GM21529 (cell line): ENCODE measurements around the gene MYH1.
"Not testable (repeated sequence)": the region's sequence is repeated elsewhere in the genome, so short reads cannot be mapped to it uniquely, and the experiment has no call there.

ENCODE experiments used
- ATAC-seq: cut with Tn5 transposase; IDR thresholded peaks from one replicate; pipeline ENCODE4 v1.9.1; 2021; ENCODE audit not compliant: unreplicated experiment

Gene MYH1

DNA sequence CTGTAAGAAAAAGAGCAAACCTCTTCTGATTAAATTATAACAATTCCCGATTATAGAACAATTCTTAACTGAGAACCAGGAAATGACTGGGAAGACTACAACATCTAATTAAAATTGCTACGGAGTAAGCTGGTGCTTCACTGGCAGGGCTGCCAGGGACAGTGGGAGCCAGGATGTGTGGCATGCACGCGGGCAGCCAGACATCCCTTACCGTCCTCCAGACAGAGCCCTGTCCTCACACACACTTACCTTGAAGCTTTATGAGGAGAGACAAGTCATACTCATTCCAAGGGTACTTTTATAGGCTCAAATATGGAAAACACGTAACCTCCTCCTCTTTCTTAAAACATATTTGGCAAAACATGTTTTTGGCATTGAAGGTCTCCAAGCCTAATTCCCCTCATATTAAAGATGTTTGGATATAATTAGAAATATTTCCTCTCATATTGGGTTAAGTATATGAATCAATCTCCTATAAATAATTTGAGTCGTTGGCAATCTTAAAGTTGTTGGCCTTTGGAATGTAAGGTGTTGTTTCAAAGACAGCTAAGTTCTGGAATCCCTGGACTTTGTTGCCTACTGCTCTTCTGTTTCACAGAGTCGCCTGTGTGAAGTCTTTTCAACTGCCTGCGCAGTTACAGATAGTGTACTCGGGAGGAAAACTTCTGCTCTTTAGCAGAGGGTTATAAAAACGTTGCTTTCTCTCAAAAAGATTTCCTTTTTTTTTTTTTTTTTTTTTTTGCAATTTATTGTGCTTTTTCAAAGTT lies at the start of gene MYH1:
Gene MYH1, minus strand, starts transcription at position 272 of the 767 bp plus-strand sequence. CDS start 1,900 bp downstream, outside the sequence.
- no peak for ATAC-seq

DNA sequence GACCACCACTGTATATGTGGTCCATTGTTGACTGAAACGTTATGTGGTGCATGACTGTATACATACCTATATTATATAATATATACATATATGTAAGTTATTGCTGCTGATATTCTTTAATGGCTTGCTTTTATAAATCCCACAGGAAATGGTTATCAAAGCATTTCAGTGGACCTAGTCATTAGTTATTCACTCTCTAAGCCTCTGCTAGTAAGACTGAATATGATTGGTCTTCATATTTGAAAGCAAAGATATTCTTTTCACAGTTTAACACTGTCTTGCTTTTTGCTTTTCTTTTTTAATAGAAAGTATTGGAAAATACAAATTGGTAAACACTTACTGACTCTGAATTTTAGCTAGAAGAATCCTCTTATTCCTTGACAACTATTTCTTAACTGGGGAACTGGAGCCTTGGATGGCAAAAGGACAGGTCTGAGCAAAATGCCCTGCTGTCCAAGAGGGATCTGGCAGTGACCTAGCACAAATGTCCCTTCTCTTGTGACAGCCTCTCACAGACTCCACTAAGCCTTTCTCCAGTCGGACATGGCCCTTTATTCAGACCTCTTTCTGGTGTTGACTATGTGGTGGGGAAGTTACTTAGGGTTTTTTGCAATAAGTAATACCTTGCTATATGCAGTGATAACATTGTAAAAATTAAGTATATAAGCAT lies 45.8 kb upstream of the MYH1 start:
- ATAC-seq, result no peak

DNA sequence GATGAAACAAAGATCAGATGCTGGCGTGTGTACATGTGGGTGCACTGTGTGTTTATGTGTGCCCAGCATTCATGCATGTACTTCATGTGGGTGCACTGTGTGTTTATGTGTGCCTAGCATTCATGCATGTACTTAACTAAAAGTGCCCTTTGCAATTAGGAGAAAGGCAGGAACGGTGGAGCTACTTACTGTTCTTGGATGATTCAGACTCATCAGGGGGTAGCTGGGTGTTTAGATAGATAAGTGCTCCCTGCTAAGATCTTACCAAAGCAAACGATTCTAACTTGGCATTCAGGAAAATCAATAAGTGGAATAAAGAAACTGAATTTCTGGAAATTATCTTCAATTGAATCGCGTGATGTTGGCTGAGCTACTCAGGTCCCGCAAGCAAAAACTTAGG lies 39.7 kb upstream of the MYH1 start:
- no peak for ATAC-seq

DNA sequence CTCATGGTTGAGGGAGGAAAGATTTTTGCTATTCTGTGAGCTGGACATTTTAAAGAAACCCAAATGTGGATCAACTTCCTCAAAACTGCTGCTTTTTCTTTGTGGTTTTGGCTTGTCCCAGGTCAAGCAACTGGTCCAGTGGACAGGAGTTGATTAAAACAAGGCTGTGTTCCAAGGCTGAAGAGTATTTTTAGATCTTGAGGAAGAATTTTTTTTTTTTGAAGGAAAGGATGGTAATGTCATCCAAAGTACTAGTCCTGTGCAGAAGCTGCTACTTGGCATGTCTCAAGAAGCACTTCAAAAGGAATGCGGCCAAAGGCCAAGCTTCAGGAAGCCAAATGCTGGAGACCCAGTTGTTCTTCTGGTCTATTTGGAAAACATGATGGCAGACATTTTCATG lies 39.1 kb upstream of the MYH1 start:
- ATAC-seq, result no peak

DNA sequence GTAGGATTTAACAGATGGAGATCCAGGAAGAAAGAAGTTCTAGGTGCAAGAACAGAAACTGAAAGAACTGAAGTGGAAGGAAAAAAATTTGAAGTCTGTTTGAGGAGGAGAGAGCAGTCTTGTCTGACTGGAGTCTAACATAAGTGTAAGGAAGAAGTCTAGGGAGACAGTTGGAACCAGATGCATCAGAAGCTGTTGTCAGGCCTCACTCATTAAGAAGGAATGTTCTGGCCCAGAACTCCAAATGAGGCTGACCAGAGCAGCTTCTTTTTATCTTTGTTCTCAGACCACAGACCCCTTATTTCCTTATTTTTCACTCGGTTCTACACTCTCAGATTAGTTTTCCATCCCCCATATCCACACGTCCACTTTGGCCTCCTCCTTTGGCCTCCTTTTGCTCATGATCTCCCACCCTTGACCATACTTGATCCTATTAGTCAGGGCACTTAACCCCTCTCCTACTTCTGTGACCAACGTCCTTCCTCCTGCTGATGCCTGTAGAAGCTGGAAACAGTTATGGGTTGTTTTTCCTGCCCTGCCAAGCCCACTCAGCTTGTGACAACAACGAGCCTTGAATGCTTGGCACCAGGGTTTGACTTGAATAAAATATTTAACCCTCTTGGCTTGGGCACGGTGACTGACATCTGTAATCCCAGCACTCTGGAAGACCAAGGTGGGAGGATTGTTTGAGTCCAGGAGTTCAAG lies 38.1 kb upstream of the MYH1 start:
- no peak for ATAC-seq

DNA sequence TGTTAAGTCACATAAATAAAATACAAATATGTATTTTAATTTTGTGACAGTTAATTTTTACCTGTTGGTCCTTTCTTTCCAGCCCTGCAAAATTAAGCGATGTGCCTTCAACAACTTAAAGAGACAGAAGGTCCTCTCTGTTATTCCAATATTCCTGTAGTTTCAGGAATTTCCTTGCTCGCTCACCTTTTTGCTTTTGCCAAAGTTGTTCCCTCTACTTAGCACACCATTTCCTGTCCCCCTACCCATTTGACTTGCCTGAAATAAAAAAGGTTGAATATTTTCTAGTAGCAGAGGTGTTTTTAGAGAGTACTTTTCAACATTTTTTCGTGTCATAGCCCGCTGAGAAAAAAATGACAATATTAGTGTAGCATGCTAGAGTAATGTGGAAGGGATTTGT lies 31.7 kb upstream of the MYH1 start:
- ATAC-seq, result no peak

DNA sequence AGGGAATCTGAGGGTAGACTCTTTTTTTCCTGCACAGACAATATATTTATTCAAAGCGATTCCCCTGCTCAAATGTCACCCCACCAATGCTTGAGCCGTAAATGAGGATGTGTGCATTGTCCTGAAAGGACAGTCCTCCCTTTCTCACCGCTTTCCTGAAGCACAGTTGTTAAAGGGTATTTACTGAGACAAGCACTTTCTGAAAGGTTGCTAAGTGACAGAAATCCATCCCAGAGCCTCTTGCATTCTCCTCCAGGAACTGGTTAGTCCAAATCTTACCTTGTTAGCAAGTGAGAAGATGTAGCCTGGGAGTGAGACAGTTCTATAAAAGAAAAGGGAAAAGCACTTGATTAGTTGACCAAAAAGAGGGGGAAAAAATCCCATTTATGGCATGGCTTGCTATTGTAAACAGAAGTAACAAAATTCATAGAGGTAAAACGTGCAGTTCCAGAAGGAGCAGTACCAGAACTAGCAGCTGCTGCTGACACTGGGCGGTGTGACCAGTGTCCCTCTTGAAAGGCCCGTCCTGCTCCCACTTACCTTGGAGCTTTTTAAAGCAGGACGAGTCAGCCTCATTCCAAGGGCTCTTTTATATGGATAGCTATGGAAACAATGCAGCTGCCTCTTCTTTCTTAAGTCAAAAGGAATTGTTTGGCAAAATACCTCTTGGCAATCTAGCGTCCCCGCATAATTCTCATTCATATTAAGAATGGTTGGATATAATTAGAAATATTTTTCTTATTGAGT lies 30.9 kb upstream of the MYH1 start, which contains the start of gene MYH2:
Gene MYH2, minus strand, starts transcription at position 563 of the 747 bp plus-strand sequence. CDS start 1,738 bp downstream, outside the sequence.
- no peak for ATAC-seq

DNA sequence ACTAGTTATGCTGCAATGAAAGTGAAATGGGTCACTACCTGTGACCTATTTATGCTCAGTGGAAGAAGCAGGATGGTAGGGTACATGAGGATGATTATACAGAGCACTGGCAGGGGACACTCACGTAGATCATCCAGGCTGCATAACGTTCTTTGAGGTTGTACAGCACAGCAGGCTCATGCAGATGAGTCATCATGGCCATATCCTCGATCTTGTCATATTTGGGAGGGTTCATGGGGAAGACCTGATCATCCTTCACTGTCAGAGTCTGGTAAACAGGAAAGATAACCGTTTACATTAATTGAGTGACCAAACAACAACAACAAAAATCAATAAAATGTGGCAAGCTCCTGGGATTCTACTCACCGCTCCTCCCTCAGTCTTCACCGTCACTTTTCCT lies 29.0 kb upstream of the MYH1 start:
- ATAC-seq, result no peak

DNA sequence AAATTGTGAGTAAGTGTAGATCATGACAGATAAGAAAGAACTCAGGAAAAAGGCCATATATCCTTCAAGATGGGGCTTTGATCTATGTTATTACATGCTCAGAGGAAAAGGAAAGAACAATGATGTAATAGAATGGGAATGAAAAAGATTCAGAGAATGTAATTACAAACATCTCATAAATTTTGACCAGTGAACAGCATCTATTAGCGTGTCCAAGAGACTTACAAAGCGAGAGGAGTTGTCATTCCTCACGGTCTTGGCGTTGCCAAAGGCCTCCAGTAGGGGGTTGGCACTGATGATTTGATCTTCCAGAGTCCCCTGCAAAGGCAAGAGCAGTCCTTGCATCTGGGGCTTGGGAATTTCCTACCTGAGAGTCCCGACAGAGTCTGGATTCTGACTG lies 25.1 kb upstream of the MYH1 start:
- not testable (repeated sequence) for ATAC-seq

DNA sequence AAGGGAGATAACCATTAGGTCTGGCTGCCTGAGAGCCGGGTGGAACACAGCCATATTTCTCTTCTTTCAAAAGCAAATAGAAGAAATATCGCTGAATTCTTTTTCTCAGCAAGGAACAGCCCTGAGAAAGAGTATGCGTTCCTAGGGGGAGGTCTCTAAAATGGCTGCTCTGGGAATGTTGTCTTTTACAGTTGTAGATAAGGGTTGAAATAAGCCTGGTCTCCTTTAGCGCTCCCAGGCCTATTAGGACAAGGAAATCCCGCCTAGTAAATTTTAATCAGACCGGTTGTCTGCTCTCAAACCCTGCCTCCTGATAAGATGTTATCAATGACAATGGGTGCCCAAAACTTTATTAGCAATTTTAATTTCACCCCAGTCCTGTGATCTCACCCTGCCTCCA lies 22.8 kb upstream of the MYH1 start:
- not testable (repeated sequence) for ATAC-seq

DNA sequence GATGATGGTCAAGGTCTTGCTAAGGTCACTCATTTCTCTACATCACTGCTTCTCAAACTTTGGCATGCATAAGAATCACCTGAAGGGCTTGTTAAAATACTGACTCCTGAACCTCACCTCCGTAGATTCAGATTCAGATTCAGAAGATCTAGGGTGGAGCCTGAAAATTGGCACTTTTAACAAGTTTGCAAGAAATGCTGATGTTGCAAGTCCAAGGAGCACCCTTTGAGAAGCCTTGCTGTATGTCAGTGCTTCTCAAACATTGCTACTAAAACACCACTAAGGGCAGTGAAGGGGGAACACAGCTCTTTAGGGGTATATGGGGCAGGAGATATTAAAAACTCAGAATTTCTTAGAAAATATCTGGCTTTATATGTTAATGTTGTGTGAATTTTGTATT lies 13.7 kb upstream of the MYH1 start:
- ATAC-seq, result no peak

DNA sequence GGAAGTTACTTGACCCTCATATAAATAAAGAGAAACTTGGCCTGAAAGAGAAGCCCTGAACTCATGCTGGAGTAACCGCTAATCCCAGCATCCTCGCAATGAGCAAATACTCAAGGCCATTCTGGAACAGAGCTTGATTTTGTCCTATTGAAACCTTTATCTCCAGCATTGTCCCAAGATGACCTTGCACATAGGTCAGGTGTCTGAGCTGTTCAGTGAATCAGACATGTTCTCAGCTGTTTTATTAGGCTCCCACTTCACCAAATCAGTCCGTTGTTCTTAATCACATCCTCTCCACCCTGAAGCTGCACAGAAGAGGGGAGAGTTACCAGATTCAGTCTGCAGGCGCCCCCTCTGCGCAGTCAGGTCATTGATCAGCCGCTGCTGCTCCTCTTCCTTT lies 9.1 kb upstream of the MYH1 start:
- no peak for ATAC-seq

DNA sequence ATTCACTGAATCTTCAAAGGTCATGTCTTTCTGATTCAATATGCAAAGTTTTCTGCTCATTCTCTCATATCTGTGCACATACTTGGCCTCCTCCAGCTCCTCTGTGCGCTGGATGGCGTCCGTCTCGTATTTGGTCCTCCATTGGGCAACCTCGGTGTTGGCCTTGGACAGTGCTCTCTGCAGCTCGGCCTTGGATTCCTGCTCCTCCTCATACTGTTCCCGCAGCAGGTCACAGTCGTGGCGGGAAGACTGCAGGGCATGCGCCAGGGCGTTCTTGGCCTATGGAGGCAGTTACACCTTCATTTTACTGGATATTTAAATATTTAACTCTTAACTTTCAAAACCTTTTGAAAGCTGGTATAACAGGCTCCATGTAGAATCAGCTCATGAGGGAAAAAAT lies 8.2 kb upstream of the MYH1 start:
- no peak for ATAC-seq

DNA sequence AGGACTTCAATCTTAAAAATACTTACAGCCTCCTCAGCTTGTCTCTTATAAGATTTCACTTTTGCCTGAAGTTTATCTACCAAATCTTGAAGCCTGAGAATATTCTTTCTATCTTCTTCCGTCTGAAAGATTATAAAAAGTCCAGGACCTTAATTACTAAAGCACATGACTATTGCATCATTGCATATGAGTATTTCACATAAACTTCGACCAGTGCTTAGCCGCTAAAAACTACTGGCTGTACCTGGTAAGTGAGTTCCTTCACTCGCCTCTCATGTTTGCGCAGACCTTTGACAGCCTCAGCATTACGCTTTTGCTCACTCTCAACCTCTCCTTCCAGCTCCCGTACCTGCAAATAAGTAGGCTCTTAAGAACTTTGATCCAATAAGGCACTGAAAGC lies 4.7 kb upstream of the MYH1 start:
- no peak for ATAC-seq

DNA sequence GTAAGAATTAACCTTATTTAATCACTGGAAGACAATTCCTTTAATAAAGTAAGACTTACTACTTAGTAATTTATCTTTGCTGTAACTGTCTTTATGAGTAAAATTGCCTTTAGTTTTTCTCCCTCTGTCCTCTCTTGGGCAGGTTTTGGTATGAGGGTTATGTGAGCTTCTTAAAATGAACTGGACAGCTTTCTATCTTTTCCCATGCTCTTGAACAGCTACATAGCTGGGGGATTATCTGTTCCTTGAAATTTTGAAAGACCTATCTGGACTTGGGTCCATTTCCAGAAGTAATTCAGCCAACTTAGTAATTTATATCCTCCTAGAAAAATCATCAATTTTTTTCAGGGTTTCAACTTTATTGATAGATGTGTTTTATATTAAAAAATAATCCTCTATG lies 3.6 kb upstream of the MYH1 start:
- ATAC-seq, result no peak

DNA sequence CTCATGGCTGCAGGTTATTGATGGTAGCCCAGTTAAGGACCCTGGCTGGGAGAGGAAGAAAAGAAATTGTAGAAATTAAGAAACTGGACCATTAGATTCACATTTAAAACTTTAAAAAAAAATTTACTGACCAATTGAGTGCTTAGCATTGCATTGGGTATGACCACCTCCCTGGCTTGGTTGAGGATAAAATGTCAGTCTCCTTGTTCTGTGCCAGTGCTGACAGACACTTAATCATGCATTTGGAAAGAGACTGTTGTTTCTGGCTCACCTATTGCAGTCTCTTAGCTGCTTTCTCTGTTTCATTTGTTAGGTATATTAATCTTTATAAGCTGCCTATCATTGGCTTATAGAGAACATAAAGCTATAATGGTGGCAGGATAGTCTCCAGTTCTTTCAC lies 1.7 kb downstream of the MYH1 start:
- no peak for ATAC-seq

DNA sequence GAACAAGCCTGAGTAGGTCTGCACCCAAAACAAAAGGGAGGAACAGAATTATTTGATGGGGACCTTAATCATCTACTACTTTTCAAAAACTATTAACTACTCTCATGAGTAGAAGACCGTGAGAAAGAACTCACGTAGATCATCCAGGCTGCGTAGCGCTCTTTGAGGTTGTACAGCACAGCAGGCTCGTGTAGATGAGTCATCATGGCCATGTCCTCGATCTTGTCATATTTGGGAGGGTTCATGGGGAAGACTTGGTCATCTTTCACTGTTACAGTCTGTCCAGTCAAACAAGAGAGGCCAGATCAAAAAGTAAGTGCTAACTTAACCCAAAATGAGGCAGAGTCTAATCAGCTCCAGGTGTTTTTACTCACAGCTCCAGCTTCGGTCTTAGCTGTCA lies 2.3 kb downstream of the MYH1 start:
- ATAC-seq, result no peak

DNA sequence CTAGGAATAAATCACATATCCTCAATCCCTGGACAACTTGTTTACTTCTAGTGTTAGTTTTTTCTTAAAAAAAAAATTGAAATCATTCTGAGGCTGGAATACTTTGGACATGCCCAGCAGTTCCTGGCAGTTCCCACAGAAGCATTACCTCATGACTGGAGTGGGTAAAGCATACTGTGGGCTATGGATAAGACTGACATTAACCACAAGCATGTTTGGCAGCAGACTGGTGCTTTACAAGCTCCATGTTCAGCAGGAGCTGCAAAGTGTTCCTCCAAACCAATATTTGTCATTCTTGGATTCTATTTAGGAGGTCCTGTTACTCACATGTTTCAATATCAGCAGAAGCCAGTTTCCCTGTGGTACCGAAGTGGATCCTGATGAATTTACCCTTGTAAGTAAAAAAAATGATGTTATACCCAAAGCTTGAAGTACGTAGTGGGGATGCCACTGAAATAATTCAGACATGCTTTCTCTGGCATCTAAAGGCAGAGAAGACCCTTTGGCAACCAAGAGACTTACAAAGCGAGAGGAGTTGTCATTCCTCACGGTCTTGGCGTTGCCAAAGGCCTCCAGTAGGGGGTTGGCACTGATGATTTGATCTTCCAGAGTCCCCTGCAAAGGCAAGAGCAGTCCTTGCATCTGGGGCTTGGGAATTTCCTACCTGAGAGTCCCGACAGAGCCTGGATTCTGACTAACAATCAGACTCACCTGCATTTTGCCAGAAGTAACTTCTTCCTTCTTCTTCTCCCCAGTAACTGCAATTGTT lies 4.9 kb downstream of the MYH1 start:
- ATAC-seq, result no peak

DNA sequence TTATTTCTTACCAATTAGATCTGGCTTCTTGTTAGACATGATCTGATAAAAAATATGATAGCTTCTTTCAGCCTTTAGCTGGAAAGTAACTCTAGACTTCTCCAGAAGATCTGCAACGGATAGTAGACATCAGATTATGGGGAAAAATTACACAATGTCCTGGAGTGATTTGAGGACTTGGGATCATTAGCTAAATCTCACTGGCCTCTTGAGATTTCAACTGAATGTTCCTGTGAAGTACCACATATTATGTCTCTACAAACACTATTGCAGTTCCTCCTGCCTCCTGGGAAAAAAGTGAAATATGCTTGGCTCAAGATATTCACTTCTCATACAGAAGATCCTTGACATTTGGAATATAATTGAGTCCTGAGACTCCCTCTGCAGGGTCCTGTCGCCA lies 5.5 kb downstream of the MYH1 start:
- no peak for ATAC-seq

DNA sequence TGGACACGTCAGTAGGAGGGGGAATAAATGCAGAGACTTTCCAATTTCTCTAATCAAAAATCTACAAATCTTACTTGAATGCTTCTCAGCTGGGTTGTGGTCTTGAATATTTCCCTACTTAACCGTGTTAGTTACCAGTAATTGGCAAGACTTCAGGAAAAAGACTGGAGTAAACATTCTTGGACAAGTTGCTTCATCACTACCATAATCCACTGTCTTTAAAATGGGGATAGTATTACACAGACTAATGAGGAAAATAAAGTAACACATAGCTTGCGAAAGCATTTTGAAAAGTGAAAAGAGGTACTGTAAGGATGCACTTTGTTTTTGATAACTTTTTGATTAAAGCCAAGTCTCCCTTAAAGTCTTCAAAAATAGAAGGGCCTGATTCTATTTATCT lies 18.4 kb downstream of the MYH1 start:
- no peak for ATAC-seq

DNA sequence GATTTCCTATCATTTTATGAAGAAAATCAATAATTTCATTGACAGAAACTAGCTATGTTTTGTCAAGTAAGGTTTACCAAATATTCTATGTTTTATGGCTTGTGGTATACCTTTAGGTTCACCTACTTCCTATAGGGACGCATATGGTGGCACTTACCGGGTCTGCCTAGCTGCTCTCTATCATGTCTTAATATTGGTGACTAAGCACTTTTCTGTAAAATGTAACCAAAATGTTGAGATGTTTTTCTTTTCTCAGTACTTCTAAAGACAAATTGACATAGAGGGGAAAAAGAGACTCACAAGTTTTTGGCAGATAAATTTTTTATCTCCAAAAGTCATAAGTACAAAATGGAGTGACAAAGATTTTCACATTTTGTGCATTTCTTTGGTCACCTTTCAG lies 26.3 kb downstream of the MYH1 start:
- ATAC-seq, result no peak
